Kidney epithelial cell (primary cell): ENCODE data around the gene CTTNBP2. TPM values are rescaled to one million over a fixed set of nuclear protein-coding genes. Genes with fewer than 3 reads are reported as not detected.
A peak's percentile ranks its signal among the peaks of the same experiment; 100 is the strongest.

Experiments
- DNase-seq: peaks from one replicate; pipeline ENCODE4 v3.0.0-alpha.2; 2010; ENCODE audit warnings: low read depth
- H3K27me3 ChIP-seq: 2 replicates; pipeline ENCODE4 v1.6.0; 2011; ENCODE audit warnings: low read length; ENCODE audit not compliant: control insufficient read depth, insufficient read depth
- H3K36me3 ChIP-seq: 2 replicates; pipeline ENCODE4 v1.5.1; 2011; ENCODE audit warnings: low read length; ENCODE audit not compliant: control insufficient read depth, insufficient read depth
- H3K4me3 ChIP-seq: 2 replicates; pipeline ENCODE4 v1.5.1; 2011; ENCODE audit warnings: low read depth, mild to moderate bottlenecking, control low read depth, low read length
- total RNA-seq: library from RNA; depleted of rRNA; stranded (reverse); fragments of >200 nt; gene quantifications from 2 replicates; pipeline ENCODE4 v1.2.3, GENCODE V29; 2015
- TF ChIP-seq, protein P1 (sequence below): IDR thresholded peaks from 2 replicates; pipeline ENCODE4 v1.5.1; 2011; ENCODE audit warnings: mild to moderate bottlenecking, moderate library complexity, low read length, control low read depth, inconsistent platforms; ENCODE audit not compliant: insufficient read depth, poor library complexity, severe bottlenecking

Gene CTTNBP2
- total RNA-seq, 1 donor from 2014 or later = 5.3 TPM

DNA sequence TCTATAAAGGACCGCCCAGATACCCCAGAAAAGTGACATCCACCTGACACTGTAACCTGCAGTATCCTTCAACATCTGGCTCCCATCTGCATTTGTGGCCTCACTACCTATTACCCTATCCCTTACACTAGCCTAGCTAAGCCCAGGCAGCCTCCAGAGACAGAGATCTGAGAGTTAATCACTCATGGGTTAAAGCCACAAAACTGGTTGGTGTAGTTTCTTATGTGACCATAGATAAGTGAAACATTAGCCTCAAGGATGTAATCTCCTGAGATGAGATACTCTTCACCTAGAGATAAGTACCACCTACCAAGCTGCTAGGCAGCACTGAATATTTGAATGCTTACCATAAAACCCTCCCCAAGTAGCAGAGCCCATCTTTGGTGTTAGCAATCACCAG lies 35.4 kb downstream of the CTTNBP2 start:
- TF ChIP-seq, protein P1, sequence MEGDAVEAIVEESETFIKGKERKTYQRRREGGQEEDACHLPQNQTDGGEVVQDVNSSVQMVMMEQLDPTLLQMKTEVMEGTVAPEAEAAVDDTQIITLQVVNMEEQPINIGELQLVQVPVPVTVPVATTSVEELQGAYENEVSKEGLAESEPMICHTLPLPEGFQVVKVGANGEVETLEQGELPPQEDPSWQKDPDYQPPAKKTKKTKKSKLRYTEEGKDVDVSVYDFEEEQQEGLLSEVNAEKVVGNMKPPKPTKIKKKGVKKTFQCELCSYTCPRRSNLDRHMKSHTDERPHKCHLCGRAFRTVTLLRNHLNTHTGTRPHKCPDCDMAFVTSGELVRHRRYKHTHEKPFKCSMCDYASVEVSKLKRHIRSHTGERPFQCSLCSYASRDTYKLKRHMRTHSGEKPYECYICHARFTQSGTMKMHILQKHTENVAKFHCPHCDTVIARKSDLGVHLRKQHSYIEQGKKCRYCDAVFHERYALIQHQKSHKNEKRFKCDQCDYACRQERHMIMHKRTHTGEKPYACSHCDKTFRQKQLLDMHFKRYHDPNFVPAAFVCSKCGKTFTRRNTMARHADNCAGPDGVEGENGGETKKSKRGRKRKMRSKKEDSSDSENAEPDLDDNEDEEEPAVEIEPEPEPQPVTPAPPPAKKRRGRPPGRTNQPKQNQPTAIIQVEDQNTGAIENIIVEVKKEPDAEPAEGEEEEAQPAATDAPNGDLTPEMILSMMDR = no peak
- H3K27me3 ChIP-seq = no peaks in the 10 kb centered on the region
- H3K36me3 ChIP-seq = no peaks in the 10 kb centered on the region
- no peak for DNase-seq
- H3K4me3 ChIP-seq = no peak overlapping the region

DNA sequence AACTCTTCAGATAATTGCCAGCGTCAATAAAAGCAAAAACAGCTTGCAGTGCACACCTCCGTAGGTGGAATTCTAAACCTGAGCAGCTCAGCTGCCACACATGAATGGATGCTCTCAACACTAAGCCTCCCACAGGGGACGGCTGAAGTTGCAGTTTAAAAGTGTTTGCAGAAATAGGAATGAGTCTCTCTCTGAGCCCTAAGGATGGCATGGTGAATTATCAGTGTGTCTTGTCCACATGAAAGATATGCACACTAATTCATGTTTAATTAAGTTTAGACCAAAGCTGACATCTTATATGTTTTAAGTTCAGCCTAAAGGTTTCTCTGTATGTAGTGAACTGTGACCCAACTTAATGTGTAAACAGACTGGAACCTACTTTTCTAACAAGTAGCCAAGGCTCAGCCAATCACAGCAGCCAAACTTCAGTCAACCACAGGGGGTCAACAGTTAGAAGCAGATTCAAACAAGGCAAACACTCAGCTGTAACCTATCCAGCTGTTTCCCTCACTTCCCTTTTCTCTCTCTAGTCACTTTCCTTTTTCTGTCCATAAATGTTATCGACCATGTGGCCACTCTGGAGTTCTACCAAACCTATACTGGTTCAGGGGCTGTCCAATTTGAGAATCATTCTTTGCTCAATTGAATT lies 38.1 kb downstream of the CTTNBP2 start:
- Histone ChIP-seq H3K36me3 (no peaks in the 10 kb centered on the region), H3K27me3 (no peaks in the 10 kb centered on the region), H3K4me3 (no peak overlapping the region)
- no peak for DNase-seq
- TF ChIP-seq, protein P1 = peak; percentile 18

DNA sequence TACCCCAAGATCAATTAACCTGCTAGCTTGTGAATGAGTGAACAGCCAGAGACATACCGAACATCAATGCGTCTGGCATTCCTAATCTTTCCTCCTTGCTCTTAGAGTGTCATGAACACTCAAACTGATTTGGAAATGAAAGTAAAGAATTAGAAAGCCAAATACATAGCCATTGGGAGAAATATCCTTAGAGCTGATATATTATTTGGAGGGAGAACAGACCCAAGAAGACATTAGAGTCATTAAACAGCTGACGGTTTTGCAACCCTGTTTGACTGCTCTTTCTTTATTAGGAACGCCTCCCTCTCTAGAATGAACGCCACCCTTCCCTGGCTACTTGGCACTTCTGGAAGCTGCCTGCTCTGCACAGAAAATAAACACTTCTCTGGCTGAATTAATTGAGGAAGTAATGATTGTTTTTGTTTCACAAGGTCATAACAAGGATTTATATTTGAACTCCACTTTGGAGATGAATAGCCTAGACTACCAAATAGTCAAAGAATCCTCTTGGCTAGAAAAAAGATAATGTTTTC lies 42.8 kb downstream of the CTTNBP2 start:
- Histone ChIP-seq H3K27me3 (no peaks in the 10 kb centered on the region), H3K4me3 (no peak overlapping the region), H3K36me3 (no peaks in the 10 kb centered on the region)
- DNase-seq = no peak
- TF ChIP-seq, protein P1 = no peak

DNA sequence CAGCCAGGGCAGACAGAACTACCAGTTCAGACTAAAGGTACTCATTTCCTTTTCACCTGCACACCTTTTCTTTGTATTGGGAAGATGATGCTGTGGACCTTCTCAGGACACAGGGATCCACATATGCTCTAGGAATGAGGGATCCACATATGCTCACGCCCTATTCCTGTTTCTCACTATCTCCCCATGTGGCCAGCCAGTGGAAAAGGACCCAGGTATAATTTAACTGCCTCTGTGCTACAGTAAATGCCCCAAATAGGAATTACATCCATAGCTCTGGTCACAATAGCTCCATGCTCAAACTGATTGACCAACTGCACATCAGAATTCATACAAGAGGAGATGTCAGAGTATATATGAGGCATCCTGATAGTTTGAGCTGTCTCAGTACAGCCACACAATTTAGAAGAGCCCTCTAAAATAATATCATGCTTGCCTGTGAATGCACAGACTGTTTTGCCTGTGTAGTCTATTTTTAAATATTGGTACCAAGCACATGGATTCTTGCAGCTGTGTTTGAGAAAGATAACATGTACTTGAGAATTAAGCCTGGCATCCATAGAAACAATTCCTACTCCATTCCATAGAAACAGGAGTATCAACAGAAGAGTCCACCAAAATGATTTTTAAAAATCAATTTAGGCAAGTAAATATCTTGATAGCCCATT lies 43.7 kb downstream of the CTTNBP2 start:
- Histone ChIP-seq H3K27me3 (no peaks in the 10 kb centered on the region), H3K36me3 (no peaks in the 10 kb centered on the region), H3K4me3 (no peak overlapping the region)
- TF ChIP-seq, protein P1 = no peak
- no peak for DNase-seq

DNA sequence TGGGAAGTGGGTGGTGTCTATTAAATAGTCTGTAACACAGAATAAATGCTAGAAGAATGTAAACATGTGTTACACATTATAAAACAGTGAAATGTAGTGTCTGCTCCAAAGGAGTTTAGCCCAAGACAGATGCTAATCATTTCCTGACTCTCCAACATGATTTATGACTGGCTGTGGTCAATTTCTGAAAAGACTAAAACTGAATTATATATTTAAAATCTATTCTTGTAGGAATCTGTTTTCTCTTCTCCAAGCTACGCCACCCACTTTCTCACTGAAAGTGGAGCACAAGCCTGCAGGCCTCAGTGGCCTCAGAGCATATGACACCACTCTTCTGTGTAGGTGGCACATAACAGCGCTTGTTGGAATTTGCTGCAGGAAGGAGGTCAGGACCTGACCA lies 44.4 kb downstream of the CTTNBP2 start:
- TF ChIP-seq, protein P1 = no peak
- no peak for DNase-seq
- no peaks in the 10 kb centered on the region for H3K36me3 ChIP-seq
- H3K27me3 ChIP-seq = no peaks in the 10 kb centered on the region
- no peak overlapping the region for H3K4me3 ChIP-seq
